Measurements from ENCODE around the gene ZCWPW1. TPM values are rescaled to one million over a fixed set of nuclear protein-coding genes. Genes with fewer than 3 reads are reported as not detected.

Gene ZCWPW1
- total and polyA plus RNA-seq, 2 of the 13 experiments (the other 11 are each of a cell fraction or from before 2014, with no cell fraction given), result 2.4 to 2.5 TPM

DNA sequence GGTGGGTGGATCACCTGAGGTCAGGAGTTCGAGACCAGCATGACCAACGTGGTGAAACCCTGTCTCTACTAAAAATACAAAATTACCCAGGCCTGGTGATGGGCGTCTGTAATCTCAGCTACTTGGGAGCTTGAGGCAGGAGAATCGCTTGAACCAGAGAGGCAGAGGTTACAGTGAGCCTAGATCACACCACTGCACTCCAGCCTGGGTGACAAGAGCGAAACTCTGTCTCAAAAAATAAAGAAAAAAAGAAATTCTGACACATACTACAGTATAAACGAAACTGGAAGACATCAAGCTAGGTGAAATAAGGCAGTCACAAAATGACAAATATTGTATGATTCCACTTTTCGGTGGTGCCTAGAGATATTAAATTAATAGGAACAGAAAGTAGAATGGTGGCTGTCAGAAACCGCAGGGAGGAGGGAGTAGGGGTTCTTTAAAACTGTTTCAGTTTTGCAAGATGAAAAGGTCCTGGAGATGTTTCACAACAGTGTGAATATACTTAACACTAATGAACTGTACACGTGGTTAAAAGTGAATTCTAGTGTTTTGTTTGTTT, 32.0 kb downstream of the ZCWPW1 start (continued):
- TF ChIP-seq, protein P1, sequence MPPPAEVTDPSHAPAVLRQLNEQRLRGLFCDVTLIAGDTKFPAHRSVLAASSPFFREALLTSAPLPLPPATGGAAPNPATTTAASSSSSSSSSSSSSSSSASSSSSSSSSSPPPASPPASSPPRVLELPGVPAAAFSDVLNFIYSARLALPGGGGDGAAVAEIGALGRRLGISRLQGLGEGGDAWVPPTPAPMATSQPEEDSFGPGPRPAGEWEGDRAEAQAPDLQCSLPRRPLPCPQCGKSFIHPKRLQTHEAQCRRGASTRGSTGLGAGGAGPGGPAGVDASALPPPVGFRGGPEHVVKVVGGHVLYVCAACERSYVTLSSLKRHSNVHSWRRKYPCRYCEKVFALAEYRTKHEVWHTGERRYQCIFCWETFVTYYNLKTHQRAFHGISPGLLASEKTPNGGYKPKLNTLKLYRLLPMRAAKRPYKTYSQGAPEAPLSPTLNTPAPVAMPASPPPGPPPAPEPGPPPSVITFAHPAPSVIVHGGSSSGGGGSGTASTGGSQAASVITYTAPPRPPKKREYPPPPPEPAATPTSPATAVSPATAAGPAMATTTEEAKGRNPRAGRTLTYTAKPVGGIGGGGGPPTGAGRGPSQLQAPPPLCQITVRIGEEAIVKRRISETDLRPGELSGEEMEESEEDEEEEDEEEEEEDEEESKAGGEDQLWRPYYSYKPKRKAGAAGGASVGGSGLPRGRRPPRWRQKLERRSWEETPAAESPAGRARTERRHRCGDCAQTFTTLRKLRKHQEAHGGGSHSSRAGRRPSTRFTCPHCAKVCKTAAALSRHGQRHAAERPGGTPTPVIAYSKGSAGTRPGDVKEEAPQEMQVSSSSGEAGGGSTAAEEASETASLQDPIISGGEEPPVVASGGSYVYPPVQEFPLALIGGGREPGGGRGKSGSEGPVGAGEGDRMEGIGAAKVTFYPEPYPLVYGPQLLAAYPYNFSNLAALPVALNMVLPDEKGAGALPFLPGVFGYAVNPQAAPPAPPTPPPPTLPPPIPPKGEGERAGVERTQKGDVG (CRISPR knock-in tag; IDR thresholded peaks at IDR 0.05; ENCODE audit: borderline replicate concordance), result no peak

DNA sequence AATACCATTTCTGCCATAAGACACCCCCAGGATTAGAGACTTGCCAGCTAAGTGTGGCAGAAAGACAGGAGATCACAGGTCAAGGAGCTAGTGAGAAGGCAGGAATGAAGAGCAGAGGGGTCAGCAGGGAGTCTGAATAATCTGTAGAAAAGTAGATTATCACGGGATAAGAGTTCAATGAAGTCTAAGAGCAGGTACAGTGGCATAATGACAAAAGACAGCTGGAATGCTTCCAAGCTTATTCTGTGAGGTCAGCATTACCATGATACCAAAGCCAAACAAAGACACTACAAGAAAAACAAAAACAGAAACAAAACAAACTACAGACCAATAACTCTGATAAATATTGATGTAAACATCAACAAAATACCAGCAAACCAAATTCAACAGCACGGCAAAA, 34.4 kb downstream of the ZCWPW1 start:
- no peaks in the 10 kb centered on the region for H3K36me3 ChIP-seq (replicated peaks in 1 of 2; ENCODE audit: control insufficient read depth in 1 of 2, insufficient read depth in 2 of 2, low read length in 2 of 2)
- WGBS (ENCODE audit: low lambda C conversion rate), result 26% methylated on average over 2 of the region's 2 CpGs
- H2AFZ ChIP-seq (ENCODE audit: low read length), result no peak overlapping the region
- ATAC-seq, result no peak
- no peak overlapping the region for H3K9ac ChIP-seq (ENCODE audit: insufficient read depth, low read depth, low read length)
- no TSS peak for BruUV-seq (replicated peaks)
- no peak overlapping the region for H3K4me3 ChIP-seq (replicated peaks in 1 of 3; ENCODE audit: insufficient read depth in 1 of 3, low read depth in 2 of 3, low read length in 3 of 3)
- intact Hi-C loops (cut with micrococcal nuclease; ENCODE audit: unreplicated experiment) (no loop called here), in situ Hi-C loops (cut with HindIII; ENCODE audit: extremely low pct_ligation_motif_present, low pct_unique_long_range_greater_than_20kb) (no loop called here)
- POLR2A ChIA-PET, result interaction anchor here (0.8 kb wide), 1 partner anchor 12 kb away, joined by 3 read pairs; no protein-coding TSS in a partner anchor
- no peak overlapping the region for H3K27ac ChIP-seq (ENCODE audit: extremely low read length, insufficient read depth, low read length)
- TF ChIP-seq RAD51 (IDR thresholded peaks at IDR 0.05; ENCODE audit: borderline replicate concordance) (no peak), REXO4 (CRISPR knock-in tag; IDR thresholded peaks at IDR 0.05; ENCODE audit: borderline replicate concordance) (no peak), ZNF10 (CRISPR knock-in tag; IDR thresholded peaks at IDR 0.05; ENCODE audit: borderline replicate concordance, low read depth) (no peak), ZNF138 (CRISPR knock-in tag; IDR thresholded peaks at IDR 0.05; ENCODE audit: low read depth) (no peak), STAT5B (CRISPR knock-in tag; IDR thresholded peaks at IDR 0.05) (no peak), TOE1 (CRISPR knock-in tag; IDR thresholded peaks at IDR 0.05) (no peak), ZNF564 (CRISPR knock-in tag; IDR thresholded peaks at IDR 0.05) (no peak), FOXJ3 (CRISPR knock-in tag; IDR thresholded peaks at IDR 0.05; ENCODE audit: borderline replicate concordance) (no peak), HOXA9 (CRISPR knock-in tag; IDR thresholded peaks at IDR 0.05; ENCODE audit: borderline replicate concordance) (no peak), AGO1 (IDR thresholded peaks at IDR 0.05; ENCODE audit: low read depth, low read length, poor library complexity, severe bottlenecking) (no peak), ZNF850 (CRISPR knock-in tag; conservative IDR thresholded peaks at IDR 0.05) (no peak), CBX1 (IDR thresholded peaks at IDR 0.05; ENCODE audit: low read depth) (no peak)
- TF ChIP-seq, protein P2, sequence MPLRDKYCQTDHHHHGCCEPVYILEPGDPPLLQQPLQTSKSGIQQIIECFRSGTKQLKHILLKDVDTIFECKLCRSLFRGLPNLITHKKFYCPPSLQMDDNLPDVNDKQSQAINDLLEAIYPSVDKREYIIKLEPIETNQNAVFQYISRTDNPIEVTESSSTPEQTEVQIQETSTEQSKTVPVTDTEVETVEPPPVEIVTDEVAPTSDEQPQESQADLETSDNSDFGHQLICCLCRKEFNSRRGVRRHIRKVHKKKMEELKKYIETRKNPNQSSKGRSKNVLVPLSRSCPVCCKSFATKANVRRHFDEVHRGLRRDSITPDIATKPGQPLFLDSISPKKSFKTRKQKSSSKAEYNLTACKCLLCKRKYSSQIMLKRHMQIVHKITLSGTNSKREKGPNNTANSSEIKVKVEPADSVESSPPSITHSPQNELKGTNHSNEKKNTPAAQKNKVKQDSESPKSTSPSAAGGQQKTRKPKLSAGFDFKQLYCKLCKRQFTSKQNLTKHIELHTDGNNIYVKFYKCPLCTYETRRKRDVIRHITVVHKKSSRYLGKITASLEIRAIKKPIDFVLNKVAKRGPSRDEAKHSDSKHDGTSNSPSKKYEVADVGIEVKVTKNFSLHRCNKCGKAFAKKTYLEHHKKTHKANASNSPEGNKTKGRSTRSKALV (CRISPR knock-in tag; IDR thresholded peaks at IDR 0.05), result no peak
- TF ChIP-seq, protein P3, sequence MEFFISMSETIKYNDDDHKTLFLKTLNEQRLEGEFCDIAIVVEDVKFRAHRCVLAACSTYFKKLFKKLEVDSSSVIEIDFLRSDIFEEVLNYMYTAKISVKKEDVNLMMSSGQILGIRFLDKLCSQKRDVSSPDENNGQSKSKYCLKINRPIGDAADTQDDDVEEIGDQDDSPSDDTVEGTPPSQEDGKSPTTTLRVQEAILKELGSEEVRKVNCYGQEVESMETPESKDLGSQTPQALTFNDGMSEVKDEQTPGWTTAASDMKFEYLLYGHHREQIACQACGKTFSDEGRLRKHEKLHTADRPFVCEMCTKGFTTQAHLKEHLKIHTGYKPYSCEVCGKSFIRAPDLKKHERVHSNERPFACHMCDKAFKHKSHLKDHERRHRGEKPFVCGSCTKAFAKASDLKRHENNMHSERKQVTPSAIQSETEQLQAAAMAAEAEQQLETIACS (CRISPR knock-in tag; IDR thresholded peaks at IDR 0.05), result no peak
- H4K20me1 ChIP-seq (ENCODE audit: insufficient read depth, low read length), result no peaks in the 10 kb centered on the region
- peaks cover 14% of the 10 kb centered on the region for H3K4me1 ChIP-seq (ENCODE audit: insufficient read depth, low read length)
- FAIRE-seq, result no peak
- H3K79me2 ChIP-seq (ENCODE audit: insufficient read depth, low read length), result no peaks in the 10 kb centered on the region
- H3K9me3 ChIP-seq (ENCODE audit: low read length), result no peaks in the 10 kb centered on the region
- CTCF ChIA-PET (ENCODE audit: low intra/inter-chr PET ratio, low total read pairs), result no interaction called here
- H3K27me3 ChIP-seq (ENCODE audit: control insufficient read depth in 1 of 2, insufficient read depth in 2 of 2, low read length in 2 of 2), result peaks cover 1 to 17% of the 10 kb centered on the region in 2 experiments; a peak in 1 of 5 replicates
- DNase-seq (ENCODE audit: low spot score), result no peak
- H3K4me2 ChIP-seq (ENCODE audit: low read depth, low read length), result no peak overlapping the region

All from HepG2 (cell line).